NT2/D1 (cell line): ENCODE measurements around the gene NAV2.

ENCODE experiments used
- DNase-seq: peaks from one replicate; pipeline ENCODE4 v3.0.0-alpha.2; 2011; ENCODE audit warnings: low read depth, low spot score
- H3K27me3 ChIP-seq: 2 replicates; pipeline ENCODE4 v1.6.0; 2011; ENCODE audit warnings: mild to moderate bottlenecking; ENCODE audit not compliant: insufficient read length, insufficient read depth
- H3K36me3 ChIP-seq: 2 replicates; pipeline ENCODE4 v1.6.1; 2011; ENCODE audit warnings: mild to moderate bottlenecking, low read length, mixed read lengths; ENCODE audit not compliant: insufficient read depth, insufficient read length
- H3K4me1 ChIP-seq: 2 replicates; pipeline ENCODE4 v1.5.1; 2011; ENCODE audit not compliant: insufficient read depth, insufficient read length
- H3K4me3 ChIP-seq: 2 replicates; pipeline ENCODE4 v1.5.1; 2011; ENCODE audit warnings: low read depth; ENCODE audit not compliant: insufficient read length
- H3K9ac ChIP-seq: 2 replicates; pipeline ENCODE4 v1.6.0; 2011; ENCODE audit warnings: low read depth; ENCODE audit not compliant: insufficient read length
- H3K9me3 ChIP-seq: 2 replicates; pipeline ENCODE4 v1.5.1; 2011; ENCODE audit warnings: mild to moderate bottlenecking, low read length; ENCODE audit not compliant: insufficient read depth
- SUZ12 ChIP-seq: IDR thresholded peaks from 2 replicates; pipeline ENCODE4 v1.6.1; 2011; ENCODE audit not compliant: insufficient read length, insufficient read depth; ENCODE audit errors: extremely low read depth
- YY1 ChIP-seq: IDR thresholded peaks from 2 replicates; pipeline ENCODE4 v1.6.1; 2011; ENCODE audit not compliant: insufficient read length, insufficient read depth
- ZNF274 ChIP-seq: IDR thresholded peaks from 2 replicates; pipeline ENCODE4 v1.6.1; 2011; ENCODE audit warnings: mild to moderate bottlenecking, low read depth, low read length

NAV2 gene

GRCh38 chr11:19751055-19751454 is 38.4 kb downstream of the NAV2 start:
- Histone ChIP-seq H3K4me3 (no peak overlapping the region), H3K9ac (no peak overlapping the region), H3K27me3 (no peaks in the 10 kb centered on the region), H3K9me3 (no peaks in the 10 kb centered on the region), H3K4me1 (no peaks in the 10 kb centered on the region), H3K36me3 (no peaks in the 10 kb centered on the region)
- no peak for TF ChIP-seq SUZ12
- no peak for TF ChIP-seq YY1
- TF ChIP-seq ZNF274, result no peak
- no peak for DNase-seq

DNA sequence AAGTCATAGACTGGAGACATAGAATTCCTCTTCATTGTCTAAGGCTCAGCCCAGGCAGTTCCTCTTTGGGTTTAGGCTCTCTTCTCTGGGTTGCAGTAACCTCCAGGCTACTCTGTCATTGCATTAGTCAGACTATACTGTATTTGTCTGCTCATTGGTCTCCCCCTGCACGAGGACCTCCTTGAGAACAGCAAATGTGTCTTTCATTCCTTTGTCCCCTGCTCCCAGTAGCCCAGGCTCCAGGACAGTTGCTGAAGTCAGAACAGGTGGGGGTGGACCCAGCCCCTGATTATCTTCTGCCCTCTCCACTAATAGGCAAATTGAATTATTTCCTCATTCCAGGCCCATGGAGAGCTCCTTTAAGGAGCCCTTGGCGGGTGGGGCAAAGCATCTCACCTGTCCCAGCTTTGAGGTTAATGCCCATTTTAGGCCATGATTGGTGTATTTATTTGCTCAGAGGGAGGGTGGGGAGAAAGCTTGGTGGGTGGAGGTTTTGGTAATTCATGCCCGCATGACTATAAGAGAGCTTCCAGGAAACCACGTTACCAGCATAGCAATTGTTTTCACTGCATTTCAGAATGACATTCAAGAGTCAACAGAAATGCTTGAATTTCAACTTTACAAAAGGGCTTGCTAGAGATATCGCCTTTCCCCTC is 40.9 kb downstream of the NAV2 start:
- Histone ChIP-seq H3K9me3 (no peaks in the 10 kb centered on the region), H3K4me1 (peaks cover 4% of the 10 kb centered on the region), H3K4me3 (no peak overlapping the region), H3K27me3 (no peaks in the 10 kb centered on the region), H3K36me3 (no peaks in the 10 kb centered on the region), H3K9ac (no peak overlapping the region)
- no peak for TF ChIP-seq SUZ12
- no peak for TF ChIP-seq YY1
- TF ChIP-seq ZNF274, result no peak
- no peak for DNase-seq

- no peaks in the 10 kb centered on the region for H3K27me3 ChIP-seq
- H3K9me3 ChIP-seq, result no peaks in the 10 kb centered on the region
- no peak overlapping the region for H3K4me3 ChIP-seq
- TF ChIP-seq ZNF274 (no peak), SUZ12 (no peak), YY1 (no peak)
- DNase-seq, result no peak
- H3K4me1 ChIP-seq, result peaks cover 4% of the 10 kb centered on the region
- H3K36me3 ChIP-seq, result no peaks in the 10 kb centered on the region
- H3K9ac ChIP-seq, result no peak overlapping the region
Observed at GRCh38 chr11:19756675-19757475, 44.2 kb downstream of the NAV2 start.

- DNase-seq, result no peak
- H3K27me3 ChIP-seq, result no peaks in the 10 kb centered on the region
Observed at GRCh38 chr11:19759389-19759788, 46.8 kb downstream of the NAV2 start.

GRCh38 chr11:19762266-19762665 is 49.6 kb downstream of the NAV2 start:
- DNase-seq, result no peak
- TF ChIP-seq ZNF274 (no peak), YY1 (no peak), SUZ12 (no peak)
- Histone ChIP-seq H3K36me3 (no peaks in the 10 kb centered on the region), H3K4me1 (peaks cover 3% of the 10 kb centered on the region), H3K4me3 (no peak overlapping the region), H3K9me3 (no peaks in the 10 kb centered on the region), H3K9ac (no peak overlapping the region), H3K27me3 (no peaks in the 10 kb centered on the region)

More at GRCh38 chr11:19759389-19759788, 46.8 kb downstream of the NAV2 start:
- no peak for TF ChIP-seq ZNF274
- no peak for TF ChIP-seq YY1
- no peak for TF ChIP-seq SUZ12
- Histone ChIP-seq H3K9ac (no peak overlapping the region), H3K4me3 (no peak overlapping the region), H3K9me3 (no peaks in the 10 kb centered on the region), H3K4me1 (peaks cover 7% of the 10 kb centered on the region), H3K36me3 (no peaks in the 10 kb centered on the region)

- peaks cover 3% of the 10 kb centered on the region for H3K4me1 ChIP-seq
- H3K9me3 ChIP-seq, result no peaks in the 10 kb centered on the region
- H3K9ac ChIP-seq, result no peak overlapping the region
- no peak for DNase-seq
- no peaks in the 10 kb centered on the region for H3K27me3 ChIP-seq
- H3K4me3 ChIP-seq, result no peak overlapping the region
- no peaks in the 10 kb centered on the region for H3K36me3 ChIP-seq
- no peak for TF ChIP-seq ZNF274
- no peak for TF ChIP-seq YY1
- no peak for TF ChIP-seq SUZ12
Observed at GRCh38 chr11:19763330-19763729, 50.7 kb downstream of the NAV2 start.

DNA sequence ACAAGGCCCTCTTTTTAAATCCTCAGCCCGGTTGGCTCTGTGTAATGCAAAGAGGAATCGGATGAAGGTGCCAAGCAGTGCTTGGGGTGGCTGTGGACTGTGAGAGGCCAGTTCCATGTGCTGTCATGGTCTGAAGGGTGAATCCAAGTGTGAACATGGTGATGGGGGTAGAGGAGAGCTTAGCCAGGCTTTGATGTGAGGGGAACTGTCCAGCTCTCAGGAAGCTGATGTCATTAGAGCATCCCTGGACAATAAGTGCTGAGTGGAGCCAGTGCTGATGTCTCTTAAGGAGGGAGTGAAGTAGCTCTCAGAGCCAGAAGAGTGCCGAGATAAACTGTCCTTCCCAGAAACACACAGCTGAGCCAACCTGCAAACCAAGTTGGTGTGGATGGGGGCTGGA is 53.6 kb downstream of the NAV2 start:
- DNase-seq, result no peak
- no peaks in the 10 kb centered on the region for H3K27me3 ChIP-seq
- peaks cover 5% of the 10 kb centered on the region for H3K4me1 ChIP-seq
- H3K9me3 ChIP-seq, result no peaks in the 10 kb centered on the region
- no peak overlapping the region for H3K9ac ChIP-seq
- no peak overlapping the region for H3K4me3 ChIP-seq
- no peak for TF ChIP-seq ZNF274
- no peak for TF ChIP-seq YY1
- H3K36me3 ChIP-seq, result no peaks in the 10 kb centered on the region
